ENCODE data around the gene TMEM81. TPM values are rescaled to one million over a fixed set of nuclear protein-coding genes. Genes with fewer than 3 reads are reported as not detected.

TMEM81 gene, protein sequence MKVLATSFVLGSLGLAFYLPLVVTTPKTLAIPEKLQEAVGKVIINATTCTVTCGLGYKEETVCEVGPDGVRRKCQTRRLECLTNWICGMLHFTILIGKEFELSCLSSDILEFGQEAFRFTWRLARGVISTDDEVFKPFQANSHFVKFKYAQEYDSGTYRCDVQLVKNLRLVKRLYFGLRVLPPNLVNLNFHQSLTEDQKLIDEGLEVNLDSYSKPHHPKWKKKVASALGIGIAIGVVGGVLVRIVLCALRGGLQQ
- total RNA-seq (1 to 10 TPM; 2.6 to 3.9 (median 3.4) TPM), polyA plus RNA-seq (1 to 10 TPM; 2.4 to 5.4 (median 3.5) TPM)
- long read RNA-seq, donor 1, transcript TMEM81-201 (1 exons, 1,332 nt): major isoform, 5 of 5 reads
- long read RNA-seq, donor 1, partial matches to known transcripts: 0 of 5 reads
- long read RNA-seq, donor 1, other reads (novel, unspliced or antisense): 0 of 5 reads
- long read RNA-seq, donor 2, partial matches to known transcripts: 0 of 1 reads
- long read RNA-seq, donor 2, other reads (novel, unspliced or antisense): 0 of 1 reads

DNA sequence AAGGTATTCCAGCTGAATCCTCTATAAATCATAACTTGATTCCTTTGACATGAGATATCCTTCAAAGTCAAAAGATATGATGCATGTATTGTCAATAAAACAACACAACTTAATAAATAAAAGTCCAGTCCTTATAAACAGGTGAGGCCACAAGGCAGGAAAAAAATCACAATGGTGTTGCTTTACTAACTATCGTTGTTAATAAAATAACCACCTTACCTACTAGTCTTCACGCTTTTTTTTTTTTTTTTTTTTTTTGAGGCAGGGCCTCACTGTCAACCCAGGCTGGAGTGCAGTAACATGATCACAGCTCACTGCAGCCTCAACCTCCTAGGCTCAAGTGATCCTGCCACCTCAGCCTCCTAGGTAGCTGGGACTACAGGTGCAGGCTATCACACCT, at the start of gene TMEM81:
TMEM81 (minus strand) TSS at position 101 of the 400 bp plus-strand sequence. CDS start 140 bp downstream, outside the sequence.
- Histone ChIP-seq H3K36me3 (peaks cover 0 to 72% (median 40%) of the 10 kb centered on the region in 6 donors), H3K9me3 (no peaks in the 10 kb centered on the region), H3K27ac (no peak within 1 kb of the TSS), H3K27me3 (replicated peaks in 1 of 7) (no peaks in the 10 kb centered on the region), H3K4me3 (no peak within 1 kb of the TSS), H3K4me1 (no peaks in the 10 kb centered on the region)
- 96 to 100% (median 99%) methylated on average over 2 of the region's 2 CpGs for WGBS, 5 donors
- DNase-seq: no peak
- TF ChIP-seq POLR2AphosphoS5 (IDR thresholded peaks at IDR 0.05) (no peak), POLR2A (IDR thresholded peaks at IDR 0.05) (no peak)
- TF ChIP-seq, protein P1, sequence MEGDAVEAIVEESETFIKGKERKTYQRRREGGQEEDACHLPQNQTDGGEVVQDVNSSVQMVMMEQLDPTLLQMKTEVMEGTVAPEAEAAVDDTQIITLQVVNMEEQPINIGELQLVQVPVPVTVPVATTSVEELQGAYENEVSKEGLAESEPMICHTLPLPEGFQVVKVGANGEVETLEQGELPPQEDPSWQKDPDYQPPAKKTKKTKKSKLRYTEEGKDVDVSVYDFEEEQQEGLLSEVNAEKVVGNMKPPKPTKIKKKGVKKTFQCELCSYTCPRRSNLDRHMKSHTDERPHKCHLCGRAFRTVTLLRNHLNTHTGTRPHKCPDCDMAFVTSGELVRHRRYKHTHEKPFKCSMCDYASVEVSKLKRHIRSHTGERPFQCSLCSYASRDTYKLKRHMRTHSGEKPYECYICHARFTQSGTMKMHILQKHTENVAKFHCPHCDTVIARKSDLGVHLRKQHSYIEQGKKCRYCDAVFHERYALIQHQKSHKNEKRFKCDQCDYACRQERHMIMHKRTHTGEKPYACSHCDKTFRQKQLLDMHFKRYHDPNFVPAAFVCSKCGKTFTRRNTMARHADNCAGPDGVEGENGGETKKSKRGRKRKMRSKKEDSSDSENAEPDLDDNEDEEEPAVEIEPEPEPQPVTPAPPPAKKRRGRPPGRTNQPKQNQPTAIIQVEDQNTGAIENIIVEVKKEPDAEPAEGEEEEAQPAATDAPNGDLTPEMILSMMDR (IDR thresholded peaks at IDR 0.05 in 8 of 11, conservative IDR thresholded peaks at IDR 0.05 in 3 of 11): no peak
- intact Hi-C loops (cut with DNase I; ENCODE audit: low total_unique reads): no loop called here

- intact Hi-C loops (cut with DNase I; ENCODE audit: low total_unique reads): no loop called here
- H3K9me3 ChIP-seq: no peaks in the 10 kb centered on the region
- 57 to 90% (median 72%) methylated on average over 1 of the region's 1 CpG for WGBS, 5 donors
- no peak for DNase-seq
- no peak overlapping the region for H3K27ac ChIP-seq
- no peaks in the 10 kb centered on the region for H3K36me3 ChIP-seq
- no peaks in the 10 kb centered on the region for H3K27me3 ChIP-seq (replicated peaks in 1 of 7)
- no peak overlapping the region for H3K4me3 ChIP-seq
- peaks cover 0 to 3% (median 0%) of the 10 kb centered on the region in 6 donors for H3K4me1 ChIP-seq
- TF ChIP-seq POLR2A (IDR thresholded peaks at IDR 0.05): no peak
- TF ChIP-seq POLR2AphosphoS5 (IDR thresholded peaks at IDR 0.05): no peak
- TF ChIP-seq, protein P1 (IDR thresholded peaks at IDR 0.05 in 8 of 11, conservative IDR thresholded peaks at IDR 0.05 in 3 of 11): no peak
These were observed 49.0 kb upstream of the TMEM81 start for GRCh38 chr1:205133287-205133686.

DNA sequence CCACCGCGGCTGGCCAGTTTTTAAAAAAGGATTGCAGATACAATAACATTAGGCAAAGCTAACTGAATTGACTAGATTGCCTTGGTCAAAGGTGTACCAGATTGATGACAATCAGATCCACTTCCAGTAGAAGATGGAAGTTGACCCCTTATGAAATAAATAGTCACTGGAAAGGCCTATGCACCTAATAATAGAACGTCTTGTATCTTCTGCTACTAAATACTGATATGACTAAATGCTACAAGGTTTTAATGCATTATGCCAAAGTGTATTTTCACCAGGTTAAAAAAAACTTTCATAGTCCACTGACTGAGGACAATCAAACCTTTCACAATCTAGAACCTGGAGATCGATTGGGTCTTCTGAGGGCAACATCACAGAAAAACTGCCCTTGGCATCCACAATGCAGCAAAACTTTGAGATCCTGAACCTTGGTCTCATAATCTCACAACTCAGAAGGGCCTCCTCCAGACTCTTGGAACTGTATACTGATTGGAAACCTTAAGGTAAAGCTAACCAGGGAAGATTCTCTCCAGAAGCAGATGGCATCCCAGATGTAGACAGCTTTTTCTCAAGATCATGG, 45.3 kb upstream of the TMEM81 start:
- 81 to 89% (median 84%) methylated on average over 4 of the region's 4 CpGs for WGBS, 5 donors
- intact Hi-C loops (cut with DNase I; ENCODE audit: low total_unique reads): loop anchor here (10.0 kb wide), 1 partner anchor 95 kb away; the partner anchor contains the start of gene TMCC2
- H3K27ac ChIP-seq: no peak overlapping the region
- H3K4me1 ChIP-seq: peaks cover 0 to 6% (median 0%) of the 10 kb centered on the region in 6 donors
- no peaks in the 10 kb centered on the region for H3K36me3 ChIP-seq
- H3K9me3 ChIP-seq: no peaks in the 10 kb centered on the region
- DNase-seq: no peak
- no peaks in the 10 kb centered on the region for H3K27me3 ChIP-seq (replicated peaks in 1 of 7)
- TF ChIP-seq POLR2AphosphoS5 (IDR thresholded peaks at IDR 0.05) (no peak), POLR2A (IDR thresholded peaks at IDR 0.05) (no peak)
- TF ChIP-seq, protein P1 (IDR thresholded peaks at IDR 0.05 in 8 of 11, conservative IDR thresholded peaks at IDR 0.05 in 3 of 11): no peak
- no peak overlapping the region for H3K4me3 ChIP-seq

DNA sequence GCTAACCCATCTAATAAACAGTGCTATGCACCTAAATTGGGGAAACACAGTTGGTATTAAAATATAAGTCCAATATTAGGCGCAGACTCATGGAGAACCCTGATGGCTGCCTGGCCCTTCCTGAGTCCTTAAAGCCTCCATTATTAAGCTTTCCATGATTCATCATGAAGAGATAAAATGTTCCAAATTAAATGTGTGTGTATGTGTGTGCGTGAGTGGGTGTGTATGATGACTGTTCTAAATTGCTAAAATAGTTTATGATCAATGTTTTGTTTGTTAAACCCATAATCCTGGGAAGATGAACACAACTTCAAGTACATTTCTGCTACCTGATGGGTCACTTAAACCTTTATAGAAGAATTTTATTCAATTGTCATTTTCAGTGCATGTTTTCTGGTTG, 43.8 kb upstream of the TMEM81 start:
- no peak for DNase-seq
- Histone ChIP-seq H3K4me1 (peaks cover 0 to 14% (median 2%) of the 10 kb centered on the region in 6 donors), H3K27me3 (replicated peaks in 1 of 7) (no peaks in the 10 kb centered on the region), H3K27ac (no peak overlapping the region), H3K4me3 (no peak overlapping the region), H3K36me3 (no peaks in the 10 kb centered on the region), H3K9me3 (no peaks in the 10 kb centered on the region)
- intact Hi-C loops (cut with DNase I; ENCODE audit: low total_unique reads): loop anchor here (10.0 kb wide), 1 partner anchor 97 kb away; the partner anchor contains the start of gene TMCC2
- TF ChIP-seq POLR2A (IDR thresholded peaks at IDR 0.05) (no peak), POLR2AphosphoS5 (IDR thresholded peaks at IDR 0.05) (no peak)
- TF ChIP-seq, protein P1 (IDR thresholded peaks at IDR 0.05 in 8 of 11, conservative IDR thresholded peaks at IDR 0.05 in 3 of 11): no peak
- WGBS, 5 donors: 87 to 96% (median 89%) methylated on average over 2 of the region's 2 CpGs

Measured in spleen (tissue), 13 donors.